ENCODE data around the gene EPS15. TPM values are rescaled to one million over a fixed set of nuclear protein-coding genes. Genes with fewer than 3 reads are reported as not detected.
"Not testable (repeated sequence)": the region's sequence is repeated elsewhere in the genome, so short reads cannot be mapped to it uniquely, and the experiment has no call there.

The EPS15 gene
- total RNA-seq, 1 donor from 2014 or later, result 44.9 TPM

DNA sequence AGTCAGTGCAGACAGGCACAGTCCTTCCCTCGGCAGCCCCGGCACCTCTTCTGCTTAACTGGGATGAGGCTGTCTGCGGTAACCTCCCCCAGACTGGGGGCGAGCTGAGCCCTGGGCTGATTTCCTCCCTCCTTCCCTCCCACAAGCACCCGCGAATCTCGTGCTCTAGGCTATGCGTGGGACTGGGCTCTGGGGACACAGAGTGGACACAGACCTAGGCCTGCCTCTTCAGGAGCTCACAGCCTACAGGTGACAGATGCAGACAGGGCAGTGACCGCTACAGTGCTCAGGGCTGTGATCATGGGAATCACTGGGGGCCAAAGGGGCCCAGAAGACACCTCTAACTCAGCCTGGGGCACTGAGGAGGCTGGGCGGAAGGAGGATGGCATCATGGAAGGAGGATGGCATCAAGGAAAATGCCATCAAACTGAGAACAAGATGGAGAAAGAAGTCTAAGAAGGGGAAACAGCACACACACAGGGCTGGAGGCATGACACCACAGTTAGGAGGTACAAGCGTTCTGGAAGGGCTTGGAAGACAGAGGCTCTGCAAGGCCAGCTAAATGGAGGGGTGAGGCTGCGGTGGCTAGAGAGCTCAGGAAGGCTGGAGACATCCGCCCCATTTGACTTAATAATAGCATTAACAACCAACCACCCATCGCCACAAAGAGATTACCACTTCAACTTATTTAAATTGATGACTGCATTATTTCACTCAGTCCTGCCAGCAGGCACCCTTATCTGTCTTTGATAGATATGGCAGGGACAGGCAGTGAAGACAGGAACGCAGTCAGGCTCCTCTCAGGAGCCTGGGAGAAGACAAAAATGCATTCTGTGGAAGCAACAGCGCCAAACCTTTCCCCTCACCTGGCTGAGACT lies 192.9 kb downstream of the EPS15 start:
- Histone ChIP-seq H3K27ac (ENCODE audit: low read depth, low read length) (no peak overlapping the region), H3K9me3 (ENCODE audit: control insufficient read depth in 3 of 3, low read length in 3 of 3) (no peaks in the 10 kb centered on the region), H3K4me1 (ENCODE audit: control insufficient read depth in 3 of 3, insufficient read depth in 3 of 3, low read length in 3 of 3) (peaks cover 5 to 8% (median 6%) of the 10 kb centered on the region in 3 donors), H3K9ac (ENCODE audit: low read depth in 1 of 3, low read length in 3 of 3) (no peak overlapping the region), H3K36me3 (ENCODE audit: control insufficient read depth in 3 of 3, insufficient read depth in 3 of 3, low read length in 3 of 3) (no peaks in the 10 kb centered on the region), H3K4me3 (ENCODE audit: low read length in 3 of 3) (no peak overlapping the region), H3K27me3 (ENCODE audit: control insufficient read depth in 3 of 3, insufficient read depth in 3 of 3, low read length in 3 of 3) (peaks cover 0 to 3% (median 2%) of the 10 kb centered on the region in 3 donors)

DNA sequence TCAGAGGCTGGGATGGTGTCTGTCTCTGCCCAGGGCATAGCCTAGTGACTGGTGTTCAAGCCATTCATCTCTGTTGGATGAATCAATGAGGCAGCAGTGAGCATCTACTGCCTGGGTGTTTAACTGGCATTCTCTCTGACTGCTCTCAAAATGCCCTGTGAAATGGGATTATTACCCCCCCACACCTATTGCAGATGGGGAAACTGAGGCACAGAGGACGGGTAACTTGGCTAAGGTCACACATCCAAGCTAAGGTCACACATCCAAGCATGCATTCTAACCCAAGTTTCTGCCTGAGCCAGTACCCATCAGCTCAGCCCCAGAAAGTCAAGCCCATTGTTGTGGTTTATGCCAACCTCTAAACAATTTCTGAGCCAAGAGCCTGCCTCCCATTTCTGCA lies 193.7 kb downstream of the EPS15 start:
- H3K27ac ChIP-seq (ENCODE audit: low read depth, low read length), result no peak overlapping the region
- no peaks in the 10 kb centered on the region for H3K36me3 ChIP-seq (ENCODE audit: control insufficient read depth in 3 of 3, insufficient read depth in 3 of 3, low read length in 3 of 3)
- H3K27me3 ChIP-seq (ENCODE audit: control insufficient read depth in 3 of 3, insufficient read depth in 3 of 3, low read length in 3 of 3), result peaks cover 0 to 3% (median 0%) of the 10 kb centered on the region in 3 donors
- no peak overlapping the region for H3K4me3 ChIP-seq (ENCODE audit: low read length in 3 of 3)
- no peaks in the 10 kb centered on the region for H3K9me3 ChIP-seq (ENCODE audit: control insufficient read depth in 3 of 3, low read length in 3 of 3)
- H3K9ac ChIP-seq (ENCODE audit: low read depth in 1 of 3, low read length in 3 of 3), result no peak overlapping the region
- peaks cover 0 to 2% (median 0%) of the 10 kb centered on the region in 3 donors for H3K4me1 ChIP-seq (ENCODE audit: control insufficient read depth in 3 of 3, insufficient read depth in 3 of 3, low read length in 3 of 3)

DNA sequence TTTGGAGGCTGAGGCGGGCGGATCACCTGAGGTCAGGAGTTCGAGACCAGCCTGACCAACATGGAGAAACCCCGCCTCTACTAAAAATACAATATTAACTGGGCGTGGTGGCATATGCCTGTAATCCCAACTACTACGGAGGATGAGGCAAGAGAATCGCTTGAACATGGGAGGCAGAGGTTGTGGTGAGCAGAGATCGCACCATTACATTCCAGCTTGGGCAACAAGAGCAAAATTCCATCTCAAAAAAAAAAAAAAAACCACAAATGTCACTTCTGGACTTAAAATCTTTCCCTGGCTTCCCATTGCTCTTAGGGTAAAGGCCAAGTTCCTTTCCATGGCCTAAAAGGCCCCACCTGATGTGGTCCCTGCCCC lies 194.1 kb downstream of the EPS15 start:
- not testable (repeated sequence) for H3K36me3 ChIP-seq (ENCODE audit: control insufficient read depth in 3 of 3, insufficient read depth in 3 of 3, low read length in 3 of 3); H3K9ac ChIP-seq (ENCODE audit: low read depth in 1 of 3, low read length in 3 of 3); H3K27ac ChIP-seq (ENCODE audit: low read depth, low read length); H3K27me3 ChIP-seq (ENCODE audit: control insufficient read depth in 3 of 3, insufficient read depth in 3 of 3, low read length in 3 of 3); H3K4me3 ChIP-seq (ENCODE audit: low read length in 3 of 3); H3K4me1 ChIP-seq (ENCODE audit: control insufficient read depth in 3 of 3, insufficient read depth in 3 of 3, low read length in 3 of 3); H3K9me3 ChIP-seq (ENCODE audit: control insufficient read depth in 3 of 3, low read length in 3 of 3)

DNA sequence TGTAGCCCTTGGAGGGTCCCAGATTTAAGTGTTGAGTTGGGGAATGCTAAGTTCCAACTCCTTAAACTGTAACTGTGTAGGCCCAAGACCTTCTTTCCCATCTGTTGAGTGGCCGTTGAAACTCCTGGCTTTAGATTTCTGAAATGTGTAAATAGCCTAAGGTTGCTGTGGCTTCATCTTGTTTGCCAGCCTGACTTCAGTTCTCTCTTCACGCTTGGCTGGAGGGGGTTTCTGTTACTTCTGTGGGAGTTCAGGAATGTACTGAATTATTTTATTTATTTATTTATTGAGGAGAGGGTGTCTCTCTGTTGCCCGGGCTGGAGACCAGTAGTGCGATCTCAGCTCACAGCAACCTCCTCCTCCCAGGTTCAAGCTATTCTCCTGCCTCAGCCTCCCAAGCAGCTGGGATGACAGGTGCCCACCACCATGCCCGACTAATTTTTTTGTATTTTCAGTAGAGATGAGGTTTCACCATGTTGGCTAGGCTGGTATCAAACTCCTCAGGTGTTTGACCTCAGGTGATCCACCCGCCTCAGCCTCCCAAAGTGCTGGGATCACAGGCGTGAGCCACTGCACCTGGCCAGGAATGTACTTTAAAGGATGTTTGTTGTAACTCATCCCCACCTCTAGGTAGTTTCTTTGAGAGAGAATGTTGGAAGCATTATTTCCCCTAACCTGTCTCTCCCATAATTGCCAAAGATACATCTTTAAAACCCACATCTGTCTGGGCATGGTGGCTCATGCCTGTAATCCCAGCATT lies 194.6 kb downstream of the EPS15 start:
- no peak overlapping the region for H3K27ac ChIP-seq (ENCODE audit: low read depth, low read length)
- H3K36me3 ChIP-seq (ENCODE audit: control insufficient read depth in 3 of 3, insufficient read depth in 3 of 3, low read length in 3 of 3), result no peaks in the 10 kb centered on the region
- no peak overlapping the region for H3K9ac ChIP-seq (ENCODE audit: low read depth in 1 of 3, low read length in 3 of 3)
- no peak overlapping the region for H3K4me3 ChIP-seq (ENCODE audit: low read length in 3 of 3)
- H3K4me1 ChIP-seq (ENCODE audit: control insufficient read depth in 3 of 3, insufficient read depth in 3 of 3, low read length in 3 of 3), result no peaks in the 10 kb centered on the region
- no peaks in the 10 kb centered on the region for H3K9me3 ChIP-seq (ENCODE audit: control insufficient read depth in 3 of 3, low read length in 3 of 3)
- H3K27me3 ChIP-seq (ENCODE audit: control insufficient read depth in 3 of 3, insufficient read depth in 3 of 3, low read length in 3 of 3), result no peaks in the 10 kb centered on the region

DNA sequence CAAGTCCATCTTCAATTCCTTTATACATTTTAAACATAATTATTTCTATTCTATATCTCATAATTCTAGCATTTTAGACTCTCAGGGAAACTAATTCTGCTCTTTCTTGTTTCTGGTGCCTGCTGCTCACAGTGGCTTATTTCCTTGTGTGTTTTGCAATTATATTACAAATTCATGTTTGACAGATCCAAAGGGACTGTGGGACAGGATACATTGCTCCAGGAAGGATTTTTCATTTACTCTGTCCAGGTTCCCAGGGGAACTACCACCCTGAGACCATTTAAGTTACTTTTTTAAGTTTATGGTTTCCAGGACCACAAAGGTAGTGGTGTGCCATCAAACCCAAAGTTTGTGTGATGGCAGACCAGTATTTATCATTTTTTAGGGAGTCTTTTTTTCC lies 195.3 kb downstream of the EPS15 start:
- no peaks in the 10 kb centered on the region for H3K9me3 ChIP-seq (ENCODE audit: control insufficient read depth in 3 of 3, low read length in 3 of 3)
- no peak overlapping the region for H3K4me3 ChIP-seq (ENCODE audit: low read length in 3 of 3)
- no peaks in the 10 kb centered on the region for H3K27me3 ChIP-seq (ENCODE audit: control insufficient read depth in 3 of 3, insufficient read depth in 3 of 3, low read length in 3 of 3)
- H3K36me3 ChIP-seq (ENCODE audit: control insufficient read depth in 3 of 3, insufficient read depth in 3 of 3, low read length in 3 of 3), result no peaks in the 10 kb centered on the region
- no peaks in the 10 kb centered on the region for H3K4me1 ChIP-seq (ENCODE audit: control insufficient read depth in 3 of 3, insufficient read depth in 3 of 3, low read length in 3 of 3)
- H3K9ac ChIP-seq (ENCODE audit: low read depth in 1 of 3, low read length in 3 of 3), result no peak overlapping the region
- no peak overlapping the region for H3K27ac ChIP-seq (ENCODE audit: low read depth, low read length)

DNA sequence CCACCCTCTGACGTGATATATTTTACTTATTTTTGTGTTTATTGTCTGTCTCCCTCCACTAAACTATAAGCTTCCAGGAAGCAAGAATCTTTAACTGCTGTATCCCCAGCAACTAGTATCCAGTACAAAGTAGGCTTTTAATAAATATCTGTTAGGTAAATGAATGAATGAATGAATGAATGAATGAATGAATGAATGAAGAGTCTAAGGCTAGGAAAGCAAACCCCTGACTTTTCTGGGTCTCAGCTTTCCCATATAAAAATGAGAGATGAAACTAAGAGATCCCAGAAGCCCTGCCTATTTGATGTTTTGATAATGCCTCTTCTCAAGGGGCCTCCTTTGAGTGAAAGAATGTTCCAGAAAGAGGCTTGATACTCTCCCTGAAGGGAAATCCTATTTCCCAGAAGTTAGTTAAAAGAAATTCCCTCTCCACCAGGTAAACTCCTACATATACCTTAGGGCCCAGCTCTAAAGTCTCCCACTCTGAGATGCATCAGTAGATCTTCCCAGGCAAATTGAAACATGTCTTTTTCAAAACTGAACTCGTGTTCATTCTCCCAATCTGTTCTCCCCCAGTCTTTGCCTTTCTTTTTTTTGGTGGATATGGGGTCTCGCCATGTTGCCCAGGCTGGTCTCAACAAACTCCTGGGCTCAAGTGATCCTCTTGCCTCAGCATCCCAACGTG lies 196.5 kb downstream of the EPS15 start:
- H3K27ac ChIP-seq (ENCODE audit: low read depth, low read length), result no peak overlapping the region
- H3K9ac ChIP-seq (ENCODE audit: low read depth in 1 of 3, low read length in 3 of 3), result no peak overlapping the region
- no peaks in the 10 kb centered on the region for H3K9me3 ChIP-seq (ENCODE audit: control insufficient read depth in 3 of 3, low read length in 3 of 3)
- H3K4me3 ChIP-seq (ENCODE audit: low read length in 3 of 3), result no peak overlapping the region
- no peaks in the 10 kb centered on the region for H3K27me3 ChIP-seq (ENCODE audit: control insufficient read depth in 3 of 3, insufficient read depth in 3 of 3, low read length in 3 of 3)
- H3K4me1 ChIP-seq (ENCODE audit: control insufficient read depth in 3 of 3, insufficient read depth in 3 of 3, low read length in 3 of 3), result no peaks in the 10 kb centered on the region
- no peaks in the 10 kb centered on the region for H3K36me3 ChIP-seq (ENCODE audit: control insufficient read depth in 3 of 3, insufficient read depth in 3 of 3, low read length in 3 of 3)

DNA sequence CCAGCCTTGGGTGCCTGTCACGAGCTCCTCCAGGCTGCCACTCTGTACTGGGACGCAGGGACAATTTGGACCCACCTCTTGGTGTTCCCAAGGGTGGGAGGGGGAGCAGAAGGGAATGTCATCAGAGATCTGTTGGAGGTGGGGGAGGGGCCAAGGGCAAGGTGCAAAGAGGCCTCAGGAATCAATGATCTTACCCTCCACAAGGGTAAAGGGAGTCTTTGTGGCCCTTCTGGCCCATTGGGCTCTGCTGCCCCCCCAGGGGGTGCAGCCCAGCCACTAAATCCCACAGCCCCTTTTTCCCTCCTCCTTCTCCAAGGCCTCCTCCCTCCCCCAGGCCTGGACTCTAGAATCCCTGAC lies 197.2 kb downstream of the EPS15 start:
- Histone ChIP-seq H3K4me1 (ENCODE audit: control insufficient read depth in 3 of 3, insufficient read depth in 3 of 3, low read length in 3 of 3) (no peaks in the 10 kb centered on the region), H3K27me3 (ENCODE audit: control insufficient read depth in 3 of 3, insufficient read depth in 3 of 3, low read length in 3 of 3) (no peaks in the 10 kb centered on the region), H3K27ac (ENCODE audit: low read depth, low read length) (no peak overlapping the region), H3K36me3 (ENCODE audit: control insufficient read depth in 3 of 3, insufficient read depth in 3 of 3, low read length in 3 of 3) (no peaks in the 10 kb centered on the region), H3K4me3 (ENCODE audit: low read length in 3 of 3) (no peak overlapping the region), H3K9ac (ENCODE audit: low read depth in 1 of 3, low read length in 3 of 3) (no peak overlapping the region), H3K9me3 (ENCODE audit: control insufficient read depth in 3 of 3, low read length in 3 of 3) (no peaks in the 10 kb centered on the region)

DNA sequence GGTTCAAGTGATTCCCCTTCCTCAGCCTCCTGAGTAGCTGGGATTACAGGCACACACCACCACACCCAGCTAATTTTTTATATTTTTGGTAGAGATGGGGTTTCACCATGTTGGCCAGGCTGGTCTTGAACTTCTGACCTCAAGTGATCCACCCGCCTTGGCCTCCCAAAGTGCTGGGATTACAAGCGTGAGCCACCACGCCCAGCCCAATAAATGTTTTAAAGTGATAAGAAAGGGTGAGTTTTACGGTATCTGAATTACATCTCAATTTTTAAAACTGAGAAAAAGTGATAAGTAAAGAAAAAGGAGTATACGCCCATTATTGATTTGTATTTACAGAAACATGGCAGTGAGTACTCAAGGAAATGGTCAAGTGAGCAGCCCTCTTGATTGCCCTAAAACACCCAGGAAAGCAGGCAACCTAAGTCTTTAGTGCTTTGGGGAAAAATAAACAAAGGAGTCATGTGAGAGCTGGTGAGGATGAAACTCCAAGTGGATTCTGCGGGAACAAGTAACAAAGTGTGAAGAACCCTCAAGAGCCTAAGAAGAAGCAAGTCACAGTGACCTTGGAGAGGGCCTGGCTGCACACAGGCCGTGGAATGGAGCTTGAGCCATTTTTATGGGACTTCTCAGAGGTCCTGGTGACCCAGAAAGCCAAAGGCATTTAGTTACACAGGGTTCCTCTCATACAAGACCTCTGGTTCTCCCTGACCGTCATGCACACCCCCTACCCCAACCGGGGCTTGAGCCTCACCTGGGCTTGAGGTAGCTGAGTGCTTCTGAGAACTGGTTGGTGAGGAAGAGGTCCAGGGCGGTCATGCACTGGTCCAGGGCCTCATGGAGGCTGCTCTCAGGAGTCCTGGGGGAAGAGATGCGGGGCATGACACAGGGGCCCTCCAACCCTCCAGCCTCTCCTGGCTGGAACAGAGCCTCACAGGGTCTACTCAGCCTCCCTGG lies 197.8 kb downstream of the EPS15 start:
- H3K4me3 ChIP-seq (ENCODE audit: low read length in 3 of 3), result no peak overlapping the region
- H3K27me3 ChIP-seq (ENCODE audit: control insufficient read depth in 3 of 3, insufficient read depth in 3 of 3, low read length in 3 of 3), result no peaks in the 10 kb centered on the region
- no peaks in the 10 kb centered on the region for H3K36me3 ChIP-seq (ENCODE audit: control insufficient read depth in 3 of 3, insufficient read depth in 3 of 3, low read length in 3 of 3)
- H3K4me1 ChIP-seq (ENCODE audit: control insufficient read depth in 3 of 3, insufficient read depth in 3 of 3, low read length in 3 of 3), result no peaks in the 10 kb centered on the region
- H3K27ac ChIP-seq (ENCODE audit: low read depth, low read length), result no peak overlapping the region
- H3K9ac ChIP-seq (ENCODE audit: low read depth in 1 of 3, low read length in 3 of 3), result no peak overlapping the region
- H3K9me3 ChIP-seq (ENCODE audit: control insufficient read depth in 3 of 3, low read length in 3 of 3), result no peaks in the 10 kb centered on the region

DNA sequence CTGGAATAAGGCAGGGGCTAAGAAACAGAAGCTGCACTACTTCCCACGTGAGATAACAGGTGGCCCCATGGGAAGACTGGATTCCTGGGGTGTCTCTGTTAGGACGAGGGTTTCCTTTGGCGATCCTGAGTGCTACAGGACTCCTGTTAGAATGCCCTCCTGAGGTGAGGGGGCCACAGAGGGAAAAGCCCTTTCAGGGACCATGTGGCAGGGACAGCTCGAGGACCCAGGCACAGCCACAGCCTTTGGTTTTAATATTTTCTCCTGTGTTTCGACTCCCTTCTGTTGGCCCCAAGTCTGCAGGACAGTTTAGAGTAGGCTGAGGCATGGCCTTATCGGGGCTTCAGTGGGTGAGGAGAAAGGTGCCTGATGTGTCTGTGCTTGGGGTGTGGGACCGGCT lies 201.3 kb downstream of the EPS15 start:
- H3K4me1 ChIP-seq (ENCODE audit: control insufficient read depth in 3 of 3, insufficient read depth in 3 of 3, low read length in 3 of 3), result peaks cover 0 to 7% (median 0%) of the 10 kb centered on the region in 3 donors
- no peaks in the 10 kb centered on the region for H3K9me3 ChIP-seq (ENCODE audit: control insufficient read depth in 3 of 3, low read length in 3 of 3)
- H3K9ac ChIP-seq (ENCODE audit: low read depth in 1 of 3, low read length in 3 of 3), result no peak overlapping the region
- no peaks in the 10 kb centered on the region for H3K36me3 ChIP-seq (ENCODE audit: control insufficient read depth in 3 of 3, insufficient read depth in 3 of 3, low read length in 3 of 3)
- H3K27ac ChIP-seq (ENCODE audit: low read depth, low read length), result no peak overlapping the region
- no peaks in the 10 kb centered on the region for H3K27me3 ChIP-seq (ENCODE audit: control insufficient read depth in 3 of 3, insufficient read depth in 3 of 3, low read length in 3 of 3)
- H3K4me3 ChIP-seq (ENCODE audit: low read length in 3 of 3), result no peak overlapping the region

Measured in skeletal muscle tissue (tissue), 4 donors.